ENCODE measurements around the gene NINL.

Gene NINL

GRCh38 chr20:25622049-25622448 lies 36.7 kb upstream of the NINL start:
- H4K20me1 ChIP-seq (ENCODE audit: control insufficient read depth, insufficient read depth, low read depth, low read length): peaks cover 4% of the 10 kb centered on the region; the same call in 1 of the 2 replicates
- no peaks in the 10 kb centered on the region for H3K9me2 ChIP-seq (replicated peaks; ENCODE audit: control insufficient read depth, low read length)
- peak overlapping the region; percentile 80 for H3K4me2 ChIP-seq (ENCODE audit: low read length)
- H3K36me3 ChIP-seq (ENCODE audit: control insufficient read depth, low read length): peaks cover 30% of the 10 kb centered on the region
- H3K27me3 ChIP-seq (ENCODE audit: control insufficient read depth, low read length): no peaks in the 10 kb centered on the region
- peak overlapping the region; percentile 95 for H3K4me3 ChIP-seq (ENCODE audit: low read length)
- peaks cover 91% of the 10 kb centered on the region for H3K79me2 ChIP-seq (ENCODE audit: control insufficient read depth, low read length)
- H3K4me1 ChIP-seq (ENCODE audit: control insufficient read depth, low read length): peaks cover 41% of the 10 kb centered on the region
- H3F3A ChIP-seq (ENCODE audit: control insufficient read depth, insufficient read depth): no peaks in the 10 kb centered on the region
- TF ChIP-seq CTCF (IDR thresholded peaks at IDR 0.05; ENCODE audit: low read depth, low read length, poor library complexity, severe bottlenecking) (no peak), EZH2phosphoT487 (IDR thresholded peaks at IDR 0.05; ENCODE audit: borderline replicate concordance, low read length) (no peak)
- no peak overlapping the region for H3K27ac ChIP-seq (ENCODE audit: low read depth, low read length)
- no peaks in the 10 kb centered on the region for H3K9me3 ChIP-seq (ENCODE audit: control insufficient read depth, insufficient read depth, low read length)

GRCh38 chr20:25619514-25619913 lies 34.2 kb upstream of the NINL start:
- no peaks in the 10 kb centered on the region for H3K27me3 ChIP-seq (ENCODE audit: control insufficient read depth, low read length)
- no peaks in the 10 kb centered on the region for H3K9me3 ChIP-seq (ENCODE audit: control insufficient read depth, insufficient read depth, low read length)
- H3F3A ChIP-seq (ENCODE audit: control insufficient read depth, insufficient read depth): no peaks in the 10 kb centered on the region
- H3K4me3 ChIP-seq (ENCODE audit: low read length): no peak overlapping the region
- H3K79me2 ChIP-seq (ENCODE audit: control insufficient read depth, low read length): peaks cover 96% of the 10 kb centered on the region
- H3K4me2 ChIP-seq (ENCODE audit: low read length): peak overlapping the region; percentile 13; the same call in 1 of the 2 replicates
- H3K27ac ChIP-seq (ENCODE audit: low read depth, low read length): no peak overlapping the region
- H3K4me1 ChIP-seq (ENCODE audit: control insufficient read depth, low read length): peaks cover 30% of the 10 kb centered on the region
- no peaks in the 10 kb centered on the region for H3K9me2 ChIP-seq (replicated peaks; ENCODE audit: control insufficient read depth, low read length)
- TF ChIP-seq CTCF (IDR thresholded peaks at IDR 0.05; ENCODE audit: low read depth, low read length, poor library complexity, severe bottlenecking) (no peak), EZH2phosphoT487 (IDR thresholded peaks at IDR 0.05; ENCODE audit: borderline replicate concordance, low read length) (no peak)
- peaks cover 55% of the 10 kb centered on the region for H3K36me3 ChIP-seq (ENCODE audit: control insufficient read depth, low read length)
- peaks cover 4% of the 10 kb centered on the region; the same call in 1 of the 2 replicates for H4K20me1 ChIP-seq (ENCODE audit: control insufficient read depth, insufficient read depth, low read depth, low read length)

GRCh38 chr20:25608774-25609173 lies 23.4 kb upstream of the NINL start:
- no peak overlapping the region for H3K4me3 ChIP-seq (ENCODE audit: low read length)
- H3K9me3 ChIP-seq (ENCODE audit: control insufficient read depth, insufficient read depth, low read length): no peaks in the 10 kb centered on the region
- no peaks in the 10 kb centered on the region for H3K27me3 ChIP-seq (ENCODE audit: control insufficient read depth, low read length)
- H3K9me2 ChIP-seq (replicated peaks; ENCODE audit: control insufficient read depth, low read length): no peaks in the 10 kb centered on the region
- peaks cover 38% of the 10 kb centered on the region for H3K79me2 ChIP-seq (ENCODE audit: control insufficient read depth, low read length)
- H3K4me1 ChIP-seq (ENCODE audit: control insufficient read depth, low read length): peaks cover 4% of the 10 kb centered on the region
- TF ChIP-seq EZH2phosphoT487 (IDR thresholded peaks at IDR 0.05; ENCODE audit: borderline replicate concordance, low read length): no peak
- no peak for TF ChIP-seq CTCF (IDR thresholded peaks at IDR 0.05; ENCODE audit: low read depth, low read length, poor library complexity, severe bottlenecking)
- H3F3A ChIP-seq (ENCODE audit: control insufficient read depth, insufficient read depth): 0 out of 2 replicates have a peak, but pooled peaks cover 2% of the 10 kb centered on the region
- H3K27ac ChIP-seq (ENCODE audit: low read depth, low read length): no peak overlapping the region
- H3K36me3 ChIP-seq (ENCODE audit: control insufficient read depth, low read length): peaks cover 10% of the 10 kb centered on the region
- H3K4me2 ChIP-seq (ENCODE audit: low read length): no peak overlapping the region
- H4K20me1 ChIP-seq (ENCODE audit: control insufficient read depth, insufficient read depth, low read depth, low read length): no peaks in the 10 kb centered on the region

All from DOHH2 (cell line).